ENCODE results near the gene PILRB. TPM values are rescaled to one million over a fixed set of nuclear protein-coding genes. Genes with fewer than 3 reads are reported as not detected.
"Not testable (repeated sequence)": the region's sequence is repeated elsewhere in the genome, so short reads cannot be mapped to it uniquely, and the experiment has no call there.

Gene PILRB
- total RNA-seq, result 76.4 TPM
- 45.0 TPM for polyA plus RNA-seq (ENCODE audit: insufficient read depth, low read depth, low replicate concordance)
- long read RNA-seq, donor 1, partial matches to known transcripts, result 0 of 1 reads
- long read RNA-seq, donor 1, other reads (novel, unspliced or antisense), result 0 of 1 reads
- long read RNA-seq, donor 2, transcript PILRB-213 (4 exons, 993 nt), result major isoform, 5 of 5 reads
- long read RNA-seq, donor 2, partial matches to known transcripts, result 0 of 5 reads
- long read RNA-seq, donor 2, other reads (novel, unspliced or antisense), result 0 of 5 reads
- long read RNA-seq, donor 3, partial matches to known transcripts, result 0 of 1 reads
- long read RNA-seq, donor 3, other reads (novel, unspliced or antisense), result 0 of 1 reads
- long read RNA-seq, donor 4, partial matches to known transcripts, result 0 of 3 reads
- long read RNA-seq, donor 4, other reads (novel, unspliced or antisense), result 0 of 3 reads
- long read RNA-seq, donor 5, partial matches to known transcripts, result 0 of 1 reads
- long read RNA-seq, donor 5, other reads (novel, unspliced or antisense), result 0 of 1 reads
- long read RNA-seq, donor 6, partial matches to known transcripts, result 0 of 1 reads
- long read RNA-seq, donor 6, other reads (novel, unspliced or antisense), result 0 of 1 reads
- long read RNA-seq, donor 7, transcript PILRB-213 (4 exons, 993 nt), result major isoform, 9 of 15 reads
- long read RNA-seq, donor 7, partial matches to known transcripts, result 2 of 15 reads
- long read RNA-seq, donor 7, other reads (novel, unspliced or antisense), result 4 of 15 reads
- long read RNA-seq, donor 8, result 0 reads
- long read RNA-seq, donor 9, result 0 reads
- long read RNA-seq, donor 10, result 0 reads

- H3K36me3 ChIP-seq (ENCODE audit: control insufficient read depth in 2 of 3, insufficient read depth in 3 of 3, low read length in 3 of 3), result peaks cover 0 to 60% (median 30%) of the 10 kb centered on the region in 3 donors
- no peaks in the 10 kb centered on the region for H3K27me3 ChIP-seq (ENCODE audit: control insufficient read depth, insufficient read depth, low read length)
- no peak within 1 kb of the TSS for H3K4me3 ChIP-seq (ENCODE audit: low read length in 3 of 3)
- H3K27ac ChIP-seq (ENCODE audit: low read depth in 2 of 2, low read length in 2 of 2), result no peak within 1 kb of the TSS
- no peaks in the 10 kb centered on the region for H3K9me3 ChIP-seq (ENCODE audit: control insufficient read depth in 2 of 3, insufficient read depth in 1 of 3, low read length in 3 of 3)
- intact Hi-C loops (cut with DNase I), result no loop called here
- DNase-seq (peak in 1 of 5 donors; percentile 37), FAIRE-seq (no peak)
- no peaks in the 10 kb centered on the region for H3K4me1 ChIP-seq (ENCODE audit: control insufficient read depth in 2 of 3, insufficient read depth in 2 of 3, low read depth in 1 of 3, low read length in 3 of 3)
- peak; percentile 5 for TF ChIP-seq CTCF (IDR thresholded peaks at IDR 0.05; ENCODE audit: borderline replicate concordance, extremely low read depth, insufficient read depth)
- no peak within 1 kb of the TSS for H3K9ac ChIP-seq (ENCODE audit: low read length in 3 of 3)
These were observed at the start of gene PILRB for GRCh38 chr7:100358027-100358856. TSS of gene PILRB (plus strand) at chr7:100358117. CDS start at chr7:100358303, 186 bp downstream.

GRCh38 chr7:100318329-100318728, 39.6 kb upstream of the PILRB start:
- FAIRE-seq; H3K27ac ChIP-seq (ENCODE audit: low read depth in 2 of 2, low read length in 2 of 2); H3K9me3 ChIP-seq (ENCODE audit: control insufficient read depth in 2 of 3, insufficient read depth in 1 of 3, low read length in 3 of 3); H3K4me3 ChIP-seq (ENCODE audit: low read length in 3 of 3); H3K27me3 ChIP-seq (ENCODE audit: control insufficient read depth, insufficient read depth, low read length); H3K4me1 ChIP-seq (ENCODE audit: control insufficient read depth in 2 of 3, insufficient read depth in 2 of 3, low read depth in 1 of 3, low read length in 3 of 3); H3K36me3 ChIP-seq (ENCODE audit: control insufficient read depth in 2 of 3, insufficient read depth in 3 of 3, low read length in 3 of 3); intact Hi-C loops (cut with DNase I); DNase-seq; H3K9ac ChIP-seq (ENCODE audit: low read length in 3 of 3): not testable (repeated sequence)

- H3K4me1 ChIP-seq (ENCODE audit: control insufficient read depth in 2 of 3, insufficient read depth in 2 of 3, low read depth in 1 of 3, low read length in 3 of 3); H3K27me3 ChIP-seq (ENCODE audit: control insufficient read depth, insufficient read depth, low read length); H3K36me3 ChIP-seq (ENCODE audit: control insufficient read depth in 2 of 3, insufficient read depth in 3 of 3, low read length in 3 of 3); H3K4me3 ChIP-seq (ENCODE audit: low read length in 3 of 3); H3K9ac ChIP-seq (ENCODE audit: low read length in 3 of 3); H3K9me3 ChIP-seq (ENCODE audit: control insufficient read depth in 2 of 3, insufficient read depth in 1 of 3, low read length in 3 of 3); H3K27ac ChIP-seq (ENCODE audit: low read depth in 2 of 2, low read length in 2 of 2); DNase-seq; intact Hi-C loops (cut with DNase I): not testable (repeated sequence)
- peak; percentile 70 for FAIRE-seq
These were observed 36.3 kb upstream of the PILRB start for GRCh38 chr7:100321648-100322047.

- H3K4me1 ChIP-seq (ENCODE audit: control insufficient read depth in 2 of 3, insufficient read depth in 2 of 3, low read depth in 1 of 3, low read length in 3 of 3); intact Hi-C loops (cut with DNase I); H3K4me3 ChIP-seq (ENCODE audit: low read length in 3 of 3); H3K27ac ChIP-seq (ENCODE audit: low read depth in 2 of 2, low read length in 2 of 2); DNase-seq; FAIRE-seq; H3K9me3 ChIP-seq (ENCODE audit: control insufficient read depth in 2 of 3, insufficient read depth in 1 of 3, low read length in 3 of 3); H3K27me3 ChIP-seq (ENCODE audit: control insufficient read depth, insufficient read depth, low read length); H3K9ac ChIP-seq (ENCODE audit: low read length in 3 of 3); H3K36me3 ChIP-seq (ENCODE audit: control insufficient read depth in 2 of 3, insufficient read depth in 3 of 3, low read length in 3 of 3): not testable (repeated sequence)
These were observed 33.7 kb upstream of the PILRB start for GRCh38 chr7:100324194-100324593.

GRCh38 chr7:100325671-100326070, 32.2 kb upstream of the PILRB start:
- H3K9ac ChIP-seq (ENCODE audit: low read length in 3 of 3); FAIRE-seq; DNase-seq: not testable (repeated sequence)

GRCh38 chr7:100326914-100327313, 31.0 kb upstream of the PILRB start:
- H3K9ac ChIP-seq (ENCODE audit: low read length in 3 of 3); FAIRE-seq; H3K4me3 ChIP-seq (ENCODE audit: low read length in 3 of 3); H3K27ac ChIP-seq (ENCODE audit: low read depth in 2 of 2, low read length in 2 of 2); H3K36me3 ChIP-seq (ENCODE audit: control insufficient read depth in 2 of 3, insufficient read depth in 3 of 3, low read length in 3 of 3); intact Hi-C loops (cut with DNase I); H3K27me3 ChIP-seq (ENCODE audit: control insufficient read depth, insufficient read depth, low read length); H3K9me3 ChIP-seq (ENCODE audit: control insufficient read depth in 2 of 3, insufficient read depth in 1 of 3, low read length in 3 of 3); DNase-seq; H3K4me1 ChIP-seq (ENCODE audit: control insufficient read depth in 2 of 3, insufficient read depth in 2 of 3, low read depth in 1 of 3, low read length in 3 of 3): not testable (repeated sequence)

More at GRCh38 chr7:100325671-100326070, 32.2 kb upstream of the PILRB start:
- H3K27me3 ChIP-seq (ENCODE audit: control insufficient read depth, insufficient read depth, low read length); intact Hi-C loops (cut with DNase I); H3K27ac ChIP-seq (ENCODE audit: low read depth in 2 of 2, low read length in 2 of 2); H3K36me3 ChIP-seq (ENCODE audit: control insufficient read depth in 2 of 3, insufficient read depth in 3 of 3, low read length in 3 of 3); H3K4me3 ChIP-seq (ENCODE audit: low read length in 3 of 3); H3K4me1 ChIP-seq (ENCODE audit: control insufficient read depth in 2 of 3, insufficient read depth in 2 of 3, low read depth in 1 of 3, low read length in 3 of 3); H3K9me3 ChIP-seq (ENCODE audit: control insufficient read depth in 2 of 3, insufficient read depth in 1 of 3, low read length in 3 of 3): not testable (repeated sequence)

Data from kidney (tissue), 22 donors.